Naive thymus-derived CD8-positive, alpha-beta T cell (primary cell): ENCODE results near the gene POSTN. TPM values are rescaled to one million over a fixed set of nuclear protein-coding genes. Genes with fewer than 3 reads are reported as not detected.
A peak's percentile ranks its signal among the peaks of the same experiment; 100 is the strongest.
"Not testable (repeated sequence)": the region's sequence is repeated elsewhere in the genome, so short reads cannot be mapped to it uniquely, and the experiment has no call there.

Experiments used
- ATAC-seq, 2 donors: fragments of 150-1000 bp; cut with Tn5 transposase in 1 of 2; sonication (Bioruptor Pico), chemical (Tn5 transposase) in 1 of 2; 1 replicate in 1 of 2; 2 replicates in 1 of 2; pipeline ENCODE4 v1.10.0; 2021; ENCODE audit warnings: mild to moderate bottlenecking in 2 of 2, moderate library complexity in 2 of 2
- POLR2A ChIA-PET: fragments of 350-600 bp; sonication (Branson Sonifier 250); formaldehyde crosslinking; loops from one replicate; lab custom pipeline; 2021; ENCODE audit warnings: antibody characterized with exemption; lab: Charles Lee
- DNase-seq, 10 donors: peaks; one replicate each; pipeline versions ENCODE4 v3.0.0 to v3.0.0-alpha.2; 2020 to 2022
- H3K27ac Mint-ChIP-seq, 10 donors: one replicate each; pipeline ENCODE4 v1.8.0; 2020 to 2022; ENCODE audit warnings: mild to moderate bottlenecking in 10 of 10, mixed read lengths in 10 of 10, moderate library complexity in 4 of 10, inconsistent platforms in 1 of 10
- H3K27me3 Mint-ChIP-seq, 5 donors: one replicate each; pipeline ENCODE4 v1.8.0; 2021 to 2022; ENCODE audit warnings: mixed read lengths in 5 of 5
- H3K36me3 Mint-ChIP-seq, 3 donors: one replicate each; pipeline ENCODE4 v1.8.0; 2020 to 2022; ENCODE audit warnings: mixed read lengths in 3 of 3, mild to moderate bottlenecking in 2 of 3, inconsistent platforms in 1 of 3
- H3K4me1 Mint-ChIP-seq, 4 donors: one replicate each; pipeline ENCODE4 v1.8.0; 2021 to 2022; ENCODE audit warnings: mixed read lengths in 4 of 4
- H3K4me3 Mint-ChIP-seq, 10 donors: one replicate each; pipeline ENCODE4 v1.8.0; 2020 to 2022; ENCODE audit warnings: mild to moderate bottlenecking in 10 of 10, mixed read lengths in 10 of 10, moderate library complexity in 6 of 10, inconsistent platforms in 1 of 10
- H3K9me3 Mint-ChIP-seq, 9 donors: one replicate each; pipeline ENCODE4 v1.8.0; 2020 to 2022; ENCODE audit warnings: mixed read lengths in 9 of 9, mild to moderate bottlenecking in 3 of 9, inconsistent platforms in 1 of 9, moderate library complexity in 1 of 9
- polyA plus RNA-seq, 3 donors: library from polyadenylated mRNA; unstranded; fragments of 300-500 nt; fragmentation: Illumina TruSeq; gene quantifications; one replicate each; pipeline ENCODE4 v1.2.3, GENCODE V29; 2021
- total RNA-seq, 8 experiments: library from RNA in 2 of 8; stranded (reverse) in 2 of 8; gene quantifications; one replicate each; pipeline ENCODE4 v1.2.3 and lab custom pipeline; 2021 to 2026

Gene POSTN
- total and polyA plus RNA-seq, 5 experiments from 2014 or later, result not detected

GRCh38 chr13:37615276-37615675 is 16.7 kb upstream of the POSTN start:
- no peaks in the 10 kb centered on the region for H3K36me3 Mint-ChIP-seq
- peaks cover 0 to 4% (median 0%) of the 10 kb centered on the region in 9 donors for H3K9me3 Mint-ChIP-seq
- no peaks in the 10 kb centered on the region for H3K27me3 Mint-ChIP-seq
- ATAC-seq (no peak), DNase-seq (no peak)
- H3K27ac Mint-ChIP-seq, result no peak overlapping the region
- no peak overlapping the region for H3K4me3 Mint-ChIP-seq
- POLR2A ChIA-PET, result no interaction called here
- H3K4me1 Mint-ChIP-seq, result no peaks in the 10 kb centered on the region

DNA sequence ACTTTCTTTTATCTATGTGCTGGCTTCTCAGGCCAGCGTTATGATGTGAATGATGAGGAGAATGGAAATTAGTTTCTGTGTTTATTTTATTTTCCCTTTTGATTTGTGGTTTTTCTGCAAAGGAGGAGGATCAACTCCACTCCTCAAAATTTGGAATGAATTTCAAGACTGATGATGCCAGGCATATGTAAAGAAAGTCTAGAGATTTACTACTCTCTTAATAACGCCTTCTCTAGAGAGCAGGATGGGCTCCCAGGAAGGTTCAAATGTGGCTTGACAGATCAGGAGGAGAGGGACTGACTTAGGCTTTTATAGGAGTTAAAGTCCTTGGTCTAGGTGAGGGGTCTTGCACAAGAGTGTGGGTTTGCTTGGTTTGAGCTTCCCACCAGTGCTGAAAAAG is 15.1 kb upstream of the POSTN start:
- DNase-seq, result no peak
- POLR2A ChIA-PET, result no interaction called here
- Mint-ChIP-seq H3K27me3 (no peaks in the 10 kb centered on the region), H3K4me3 (no peak overlapping the region), H3K4me1 (no peaks in the 10 kb centered on the region), H3K36me3 (no peaks in the 10 kb centered on the region), H3K9me3 (peaks cover 0 to 2% (median 0%) of the 10 kb centered on the region in 9 donors), H3K27ac (no peak overlapping the region)
- ATAC-seq, result no peak

DNA sequence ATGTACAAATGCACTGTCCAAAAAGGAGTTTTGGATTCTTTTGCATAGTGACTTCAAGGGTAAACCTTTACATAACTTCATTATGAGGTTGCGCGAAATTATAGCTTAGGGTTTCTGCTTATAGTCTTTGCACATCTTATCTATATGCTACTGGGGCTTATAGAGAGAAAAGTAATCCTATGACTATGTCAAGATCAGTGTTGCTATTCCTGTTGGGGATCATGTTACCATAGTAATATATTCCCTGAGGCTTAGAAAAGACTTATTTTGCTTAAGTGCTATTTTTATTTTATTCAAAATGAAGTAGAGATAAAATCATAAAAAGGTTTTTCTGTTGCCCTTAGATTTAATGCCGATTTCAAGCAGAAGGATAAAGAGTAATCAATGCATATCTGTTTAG is 14.7 kb upstream of the POSTN start:
- POLR2A ChIA-PET, result no interaction called here
- no peaks in the 10 kb centered on the region for H3K4me1 Mint-ChIP-seq
- H3K36me3 Mint-ChIP-seq, result no peaks in the 10 kb centered on the region

DNA sequence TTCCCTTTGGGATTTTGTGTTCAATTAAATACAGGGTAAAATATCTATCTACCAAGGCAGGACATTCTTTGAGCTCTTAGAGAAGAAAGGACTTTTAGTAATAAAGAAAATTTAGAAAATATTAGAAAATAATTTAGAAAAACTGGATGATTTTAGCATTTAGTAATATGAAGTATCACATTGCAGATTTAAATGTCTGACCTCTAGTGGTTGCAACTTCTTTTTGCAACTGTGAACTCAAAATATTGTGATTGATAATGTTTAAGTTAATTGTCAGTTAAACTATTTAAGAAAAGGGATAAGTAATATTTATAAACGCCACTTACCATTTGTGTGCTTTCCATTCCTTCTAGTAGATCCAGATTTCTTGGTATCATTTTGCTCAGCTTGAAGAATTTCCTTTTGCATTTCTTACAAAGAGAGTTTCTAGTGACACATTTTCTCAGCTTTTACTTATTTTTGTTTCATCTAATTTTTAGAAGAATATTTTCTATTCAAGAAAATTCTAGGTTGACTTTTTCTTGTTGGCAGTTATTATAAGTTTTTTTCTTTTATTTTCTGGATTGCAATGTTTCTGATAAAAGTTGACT is 10.3 kb upstream of the POSTN start:
- Mint-ChIP-seq H3K36me3 (no peaks in the 10 kb centered on the region), H3K9me3 (peaks cover 0 to 15% (median 0%) of the 10 kb centered on the region in 9 donors), H3K4me3 (no peak overlapping the region), H3K4me1 (no peaks in the 10 kb centered on the region), H3K27ac (no peak overlapping the region), H3K27me3 (no peaks in the 10 kb centered on the region)
- POLR2A ChIA-PET, result no interaction called here
- ATAC-seq (no peak), DNase-seq (no peak)

More for the DNA sequence above, 14.7 kb upstream of the POSTN start:
- no peak for DNase-seq
- H3K4me3 Mint-ChIP-seq, result no peak overlapping the region
- ATAC-seq, result no peak
- no peaks in the 10 kb centered on the region for H3K27me3 Mint-ChIP-seq
- peaks cover 0 to 2% (median 0%) of the 10 kb centered on the region in 9 donors for H3K9me3 Mint-ChIP-seq
- no peak overlapping the region for H3K27ac Mint-ChIP-seq

DNA sequence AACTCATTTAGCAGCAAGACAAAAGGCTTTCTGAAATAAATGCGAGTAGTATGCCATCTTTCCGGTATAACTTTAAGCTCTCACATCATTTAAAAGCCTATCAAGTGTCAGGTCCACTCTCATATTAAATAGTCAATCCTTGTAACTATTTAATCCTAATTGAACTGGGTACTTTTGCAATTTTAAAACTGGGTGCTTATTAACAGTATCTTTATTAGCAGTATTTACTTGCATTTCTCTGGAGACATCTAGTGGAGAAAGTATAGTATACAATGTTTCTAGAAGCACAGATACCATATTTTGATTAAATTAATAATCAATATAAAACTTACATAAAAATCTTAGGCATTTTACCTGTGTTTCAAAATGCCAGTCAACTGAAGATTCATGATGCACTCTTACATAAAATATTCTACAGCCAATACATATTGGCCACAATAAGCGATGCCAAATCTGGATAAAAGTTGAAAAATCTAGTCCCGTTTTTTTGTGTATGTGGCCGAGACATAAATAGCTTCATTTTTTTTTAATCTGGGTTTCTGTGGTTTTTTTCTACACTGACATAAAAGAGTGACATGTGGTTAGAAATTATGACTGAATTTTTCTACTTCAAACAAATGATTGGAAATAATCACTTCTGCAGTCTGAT is 4.3 kb upstream of the POSTN start:
- Mint-ChIP-seq H3K9me3 (peaks cover 0 to 15% (median 0%) of the 10 kb centered on the region in 9 donors), H3K4me1 (no peaks in the 10 kb centered on the region), H3K27me3 (no peaks in the 10 kb centered on the region), H3K36me3 (no peaks in the 10 kb centered on the region), H3K27ac (no peak overlapping the region), H3K4me3 (no peak overlapping the region)
- ATAC-seq (no peak), DNase-seq (no peak)
- POLR2A ChIA-PET, result no interaction called here

DNA sequence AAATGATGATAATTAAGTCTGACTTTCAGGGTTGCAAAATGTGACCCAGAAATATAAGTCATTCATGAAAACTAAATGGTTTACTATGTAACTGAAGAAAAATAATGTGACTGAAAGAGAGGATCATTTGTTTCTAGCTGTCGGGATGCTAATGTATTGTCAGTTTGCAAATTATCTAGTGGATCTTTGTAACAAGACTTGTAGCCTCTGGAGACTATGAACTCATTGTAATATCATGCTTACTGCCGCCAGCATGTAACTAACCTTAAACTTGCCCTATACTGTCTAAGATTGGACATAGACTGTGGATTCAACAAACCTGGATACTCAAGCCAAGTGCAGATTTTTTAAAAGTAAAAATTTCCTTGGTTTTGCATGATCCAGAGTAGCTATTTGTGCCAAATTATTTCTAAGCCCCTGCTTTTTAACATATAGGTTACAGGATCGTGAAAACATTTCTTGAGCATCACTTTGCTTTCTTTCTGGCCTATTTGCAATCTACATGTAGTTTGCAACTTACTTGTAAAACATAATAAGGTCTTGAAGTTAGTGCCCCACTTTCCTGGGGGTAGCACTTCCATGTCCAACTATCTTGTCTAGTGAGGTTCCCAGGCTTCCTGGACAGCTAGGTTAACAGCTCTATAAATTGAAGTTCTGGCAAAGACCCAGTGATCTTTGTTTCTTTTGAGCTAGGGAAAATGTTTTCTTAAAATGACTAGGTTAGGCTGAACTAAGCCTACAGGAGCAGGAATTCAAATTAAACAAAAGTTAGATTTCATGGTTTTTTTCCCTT is 3.3 kb upstream of the POSTN start:
- no peak overlapping the region for H3K27ac Mint-ChIP-seq
- POLR2A ChIA-PET, result no interaction called here
- H3K4me1 Mint-ChIP-seq, result no peaks in the 10 kb centered on the region
- DNase-seq (no peak), ATAC-seq (no peak)
- no peak overlapping the region for H3K4me3 Mint-ChIP-seq
- H3K27me3 Mint-ChIP-seq, result no peaks in the 10 kb centered on the region
- H3K9me3 Mint-ChIP-seq, result peaks cover 0 to 8% (median 0%) of the 10 kb centered on the region in 9 donors
- no peaks in the 10 kb centered on the region for H3K36me3 Mint-ChIP-seq

DNA sequence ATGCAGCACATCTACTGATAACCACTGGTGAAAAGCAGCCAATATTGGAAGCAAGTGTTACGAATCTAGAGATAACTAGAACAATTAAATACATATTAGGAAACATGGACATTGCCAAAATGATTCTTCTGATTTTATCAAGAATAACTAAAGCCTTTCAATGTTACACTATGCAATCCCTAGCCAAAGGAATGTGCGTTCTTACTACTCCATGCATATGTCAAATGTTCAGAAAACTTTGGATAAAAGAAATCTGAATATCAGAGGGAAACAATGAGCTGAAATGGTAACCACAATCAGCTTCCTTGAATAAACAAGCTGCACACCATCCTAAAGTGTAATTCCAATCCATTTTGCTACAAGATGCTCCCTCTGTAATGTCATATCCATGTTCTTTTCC is 951 bp upstream of the POSTN start:
- H3K4me3 Mint-ChIP-seq, result no peak overlapping the region
- H3K27ac Mint-ChIP-seq, result no peak overlapping the region

GRCh38 chr13:37597477-37598025 is 1.0 kb downstream of the POSTN start:
- no peaks in the 10 kb centered on the region for H3K36me3 Mint-ChIP-seq
- H3K4me3 Mint-ChIP-seq, result no peak overlapping the region
- ATAC-seq, result no peak
- no peaks in the 10 kb centered on the region for H3K4me1 Mint-ChIP-seq
- no peaks in the 10 kb centered on the region for H3K27me3 Mint-ChIP-seq
- peak overlapping the region in 1 of 10 donors; percentile 49 for H3K27ac Mint-ChIP-seq
- H3K9me3 Mint-ChIP-seq, result peaks cover 0 to 2% (median 0%) of the 10 kb centered on the region in 9 donors
- DNase-seq, result no peak
- POLR2A ChIA-PET, result no interaction called here

More for the DNA sequence above, 951 bp upstream of the POSTN start:
- Mint-ChIP-seq H3K4me1 (no peaks in the 10 kb centered on the region), H3K9me3 (peaks cover 0 to 4% (median 0%) of the 10 kb centered on the region in 9 donors), H3K36me3 (no peaks in the 10 kb centered on the region), H3K27me3 (no peaks in the 10 kb centered on the region)
- POLR2A ChIA-PET, result no interaction called here
- no peak for DNase-seq
- no peak for ATAC-seq

DNA sequence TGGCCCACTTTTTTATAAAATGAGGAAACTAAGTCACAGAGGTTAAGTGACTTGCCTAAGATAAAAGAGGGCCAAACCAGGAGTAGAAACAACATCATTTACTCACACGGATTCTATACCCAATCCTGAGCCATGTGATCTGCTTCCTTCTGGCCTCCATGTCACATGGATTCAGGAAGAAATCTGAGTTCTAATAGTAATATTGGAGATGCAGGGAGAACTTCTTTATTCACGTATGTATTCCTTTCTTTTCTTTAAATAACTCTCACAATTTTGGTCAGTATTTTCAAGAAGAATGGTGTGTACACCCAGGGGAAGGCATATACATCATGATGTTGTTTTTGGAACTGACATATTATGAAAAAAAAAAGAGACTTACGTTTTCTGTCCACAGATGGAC is 1.8 kb downstream of the POSTN start:
- no peak for ATAC-seq
- peaks cover 0 to 2% (median 0%) of the 10 kb centered on the region in 9 donors for H3K9me3 Mint-ChIP-seq
- POLR2A ChIA-PET, result no interaction called here

GRCh38 chr13:37595162-37595561 is 3.4 kb downstream of the POSTN start:
- no peak for ATAC-seq
- no peaks in the 10 kb centered on the region for H3K36me3 Mint-ChIP-seq
- POLR2A ChIA-PET, result no interaction called here
- H3K4me1 Mint-ChIP-seq, result no peaks in the 10 kb centered on the region
- H3K27me3 Mint-ChIP-seq, result no peaks in the 10 kb centered on the region
- no peak overlapping the region for H3K27ac Mint-ChIP-seq
- H3K9me3 Mint-ChIP-seq, result peaks cover 0 to 2% (median 0%) of the 10 kb centered on the region in 9 donors
- DNase-seq, result no peak
- no peak overlapping the region for H3K4me3 Mint-ChIP-seq

More for the DNA sequence above, 1.8 kb downstream of the POSTN start:
- DNase-seq, result no peak
- Mint-ChIP-seq H3K27me3 (no peaks in the 10 kb centered on the region), H3K4me3 (no peak overlapping the region), H3K4me1 (no peaks in the 10 kb centered on the region), H3K27ac (no peak overlapping the region), H3K36me3 (no peaks in the 10 kb centered on the region)

DNA sequence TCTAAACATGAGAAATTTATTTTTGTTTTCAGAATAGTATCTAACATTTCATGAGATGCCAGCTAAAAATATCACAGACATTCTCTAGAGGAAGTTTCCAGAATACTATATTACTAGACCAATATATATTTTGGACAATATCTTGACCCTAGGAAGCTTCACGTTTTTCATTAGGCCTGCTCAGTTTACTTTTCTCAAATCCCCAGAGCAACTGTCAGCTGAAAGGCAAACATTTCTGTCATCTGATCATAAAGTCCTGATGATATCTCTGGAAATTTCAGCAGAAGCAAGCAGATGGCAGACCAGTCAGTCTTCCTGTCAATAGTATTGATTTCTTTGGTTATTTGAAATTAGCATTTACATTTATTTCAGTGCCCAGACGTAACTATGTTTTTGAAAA is 4.0 kb downstream of the POSTN start:
- no peak overlapping the region for H3K4me3 Mint-ChIP-seq
- no peaks in the 10 kb centered on the region for H3K4me1 Mint-ChIP-seq
- no peak for ATAC-seq
- H3K36me3 Mint-ChIP-seq, result no peaks in the 10 kb centered on the region
- DNase-seq, result no peak
- H3K27ac Mint-ChIP-seq, result no peak overlapping the region
- POLR2A ChIA-PET, result no interaction called here
- H3K9me3 Mint-ChIP-seq, result peaks cover 0 to 2% (median 0%) of the 10 kb centered on the region in 9 donors
- H3K27me3 Mint-ChIP-seq, result no peaks in the 10 kb centered on the region

GRCh38 chr13:37589381-37589780 is 9.2 kb downstream of the POSTN start:
- ATAC-seq, DNase-seq: not testable (repeated sequence)

GRCh38 chr13:37587236-37587635 is 11.3 kb downstream of the POSTN start:
- no peak overlapping the region for H3K4me3 Mint-ChIP-seq
- peaks cover 0 to 2% (median 0%) of the 10 kb centered on the region in 3 donors for H3K36me3 Mint-ChIP-seq
- POLR2A ChIA-PET, result no interaction called here
- ATAC-seq (no peak), DNase-seq (no peak)
- no peaks in the 10 kb centered on the region for H3K4me1 Mint-ChIP-seq
- peaks cover 0 to 3% (median 0%) of the 10 kb centered on the region in 5 donors for H3K27me3 Mint-ChIP-seq
- peaks cover 0 to 15% (median 2%) of the 10 kb centered on the region in 9 donors for H3K9me3 Mint-ChIP-seq
- no peak overlapping the region for H3K27ac Mint-ChIP-seq

More at GRCh38 chr13:37589381-37589780, 9.2 kb downstream of the POSTN start:
- H3K27ac Mint-ChIP-seq, H3K4me3 Mint-ChIP-seq, POLR2A ChIA-PET, H3K4me1 Mint-ChIP-seq, H3K36me3 Mint-ChIP-seq, H3K27me3 Mint-ChIP-seq: not testable (repeated sequence)
- peaks cover 0 to 11% (median 0%) of the 10 kb centered on the region in 9 donors for H3K9me3 Mint-ChIP-seq
